ENCODE results near the gene UPK3A. TPM values are rescaled to one million over a fixed set of nuclear protein-coding genes. Genes with fewer than 3 reads are reported as not detected.
A peak's percentile ranks its signal among the peaks of the same experiment; 100 is the strongest.

UPK3A gene
- total RNA-seq, 1 donor, result not detected

GRCh38 chr22:45238957-45239680 is 45.6 kb upstream of the UPK3A start:
- DNase-seq (ENCODE audit: low read depth), result no peak
- TF ChIP-seq CTCF (IDR thresholded peaks at IDR 0.05; ENCODE audit: insufficient read depth, low read depth, low read length), result no peak
- H3K4me3 ChIP-seq (ENCODE audit: low read depth, low read length), result peak overlapping the region; percentile 64

- TF ChIP-seq CTCF (IDR thresholded peaks at IDR 0.05; ENCODE audit: insufficient read depth, low read depth, low read length), result no peak
- no peak for DNase-seq (ENCODE audit: low read depth)
- H3K4me3 ChIP-seq (ENCODE audit: low read depth, low read length), result peak overlapping the region; percentile 64
Observed at GRCh38 chr22:45239681-45240051, 45.1 kb upstream of the UPK3A start.

- peak overlapping the region; percentile 64 for H3K4me3 ChIP-seq (ENCODE audit: low read depth, low read length)
- TF ChIP-seq CTCF (IDR thresholded peaks at IDR 0.05; ENCODE audit: insufficient read depth, low read depth, low read length), result no peak
- DNase-seq (ENCODE audit: low read depth), result peak; percentile 30
Observed at GRCh38 chr22:45240104-45240809, 44.5 kb upstream of the UPK3A start.

GRCh38 chr22:45240810-45241631 is 43.7 kb upstream of the UPK3A start, which contains the start of gene KIAA0930:
Gene KIAA0930, minus strand, starts transcription at chr22:45240894. Its CDS starts 191 bp downstream, at chr22:45240703.
- peak; percentile 78 for DNase-seq (ENCODE audit: low read depth)
- peak within 1 kb of the TSS; percentile 64 for H3K4me3 ChIP-seq (ENCODE audit: low read depth, low read length)
- no peak for TF ChIP-seq CTCF (IDR thresholded peaks at IDR 0.05; ENCODE audit: insufficient read depth, low read depth, low read length)

- no peak for DNase-seq (ENCODE audit: low read depth)
- TF ChIP-seq CTCF (IDR thresholded peaks at IDR 0.05; ENCODE audit: insufficient read depth, low read depth, low read length), result peak; percentile 25
- no peak overlapping the region for H3K4me3 ChIP-seq (ENCODE audit: low read depth, low read length)
Observed at GRCh38 chr22:45242778-45243191, 42.0 kb upstream of the UPK3A start.

- no peak for DNase-seq (ENCODE audit: low read depth)
- TF ChIP-seq CTCF (IDR thresholded peaks at IDR 0.05; ENCODE audit: insufficient read depth, low read depth, low read length), result no peak
- H3K4me3 ChIP-seq (ENCODE audit: low read depth, low read length), result no peak overlapping the region
Observed at GRCh38 chr22:45244916-45245315, 39.8 kb upstream of the UPK3A start.

Measured in fibroblast of villous mesenchyme (primary cell).